Right lobe of liver (tissue), 6 donors: ENCODE data around the gene KRT10. TPM values are rescaled to one million over a fixed set of nuclear protein-coding genes. Genes with fewer than 3 reads are reported as not detected.

ENCODE experiments used
- ATAC-seq, 4 donors: fragments of 200-7000 bp; cut with Tn5 transposase; one replicate each; pipeline ENCODE4 v1.9.1; 2020; ENCODE audit warnings: mild to moderate bottlenecking in 4 of 4, moderate library complexity in 4 of 4
- DNase-seq, 3 donors: peaks; one replicate each; pipeline ENCODE4 v3.0.0-alpha.2; 2020
- H3K27ac ChIP-seq, 3 donors: fragments of 200-600 bp; one replicate each; pipeline ENCODE4 v1.8.0; 2022
- H3K27me3 ChIP-seq, 2 donors: fragments of 200-600 bp; one replicate each; pipeline ENCODE4 v1.8.0; 2022
- H3K36me3 ChIP-seq, 4 donors: fragments of 200-600 bp; sonication (generic) in 1 of 4; one replicate each; pipeline versions ENCODE4 v1.5.1 to v1.8.0; 2017 to 2022; ENCODE audit warnings: control low read depth in 1 of 4
- H3K4me1 ChIP-seq, 4 donors: fragments of 200-600 bp; sonication (generic) in 1 of 4; one replicate each; pipeline versions ENCODE4 v1.5.1 to v1.8.0; 2017 to 2022; ENCODE audit warnings: control low read depth in 1 of 4
- H3K4me3 ChIP-seq, 3 donors: fragments of 200-600 bp; one replicate each; pipeline ENCODE4 v1.8.0; 2022
- H3K9me3 ChIP-seq, 4 donors: fragments of 200-600 bp; sonication (generic) in 1 of 4; one replicate each; pipeline versions ENCODE4 v1.5.1 to v1.8.0; 2017 to 2022; ENCODE audit warnings: control low read depth in 1 of 4
- POLR2A ChIP-seq: fragments of 450-650 bp; IDR thresholded peaks from one replicate; pipeline ENCODE4 v1.6.1; 2017; ENCODE audit warnings: antibody characterized with exemption, mild to moderate bottlenecking
- WGBS: methylation state at CpG from one replicate; pipeline ENCODE4 v1.1.6; 2018; ENCODE audit warnings: low coverage, low lambda C conversion rate; ENCODE audit not compliant: insufficient coverage; ENCODE audit errors: missing lambda C conversion rate; 5-methylcytosine and 5-hydroxymethylcytosine counted together
- intact Hi-C, 2 donors: fragments of 100-400 bp; cut with DNase I; formaldehyde crosslinking; loops; one replicate each; pipeline versions ENCODE4 v1.11.2 to v1.14.1; 2022
- total RNA-seq, 6 experiments: library from RNA; depleted of rRNA in 2 of 6; stranded (reverse); fragments of >200 nt in 2 of 6; fragmentation: NEBNext Ultra II Directional in 3 of 6; extraction: Animal tissue kit (Norgen Biotek cat#: 25700) in 3 of 6; gene quantifications; one replicate each; pipeline versions ENCODE4 v1.1.0 to v1.2.4, GENCODE V29; 2016 to 2023
- TF ChIP-seq, protein P1 (sequence below), 4 donors: fragments of 200-600 bp in 3 of 4; fragments of 450-650 bp in 1 of 4; IDR thresholded peaks; one replicate each; pipeline versions ENCODE4 v1.5.1 to v1.8.0; 2016 to 2022; ENCODE audit warnings: antibody characterized with exemption in 4 of 4, mild to moderate bottlenecking in 2 of 4
- donor health status: DM: no; HTN: yes; CAD: no.
- donor health status: DM: no; HTN: no; CAD: no.
- donor health status: DM: no; HTN: no; CAD: no.
- donor health status: DM: no; HTN: yes; CAD: no.
- donor health status: DM: no; HTN: yes; CAD: no.

The KRT10 gene
- total RNA-seq, 6 experiments from 2014 or later, result 11.4 to 20.4 (median 17.4) TPM

DNA sequence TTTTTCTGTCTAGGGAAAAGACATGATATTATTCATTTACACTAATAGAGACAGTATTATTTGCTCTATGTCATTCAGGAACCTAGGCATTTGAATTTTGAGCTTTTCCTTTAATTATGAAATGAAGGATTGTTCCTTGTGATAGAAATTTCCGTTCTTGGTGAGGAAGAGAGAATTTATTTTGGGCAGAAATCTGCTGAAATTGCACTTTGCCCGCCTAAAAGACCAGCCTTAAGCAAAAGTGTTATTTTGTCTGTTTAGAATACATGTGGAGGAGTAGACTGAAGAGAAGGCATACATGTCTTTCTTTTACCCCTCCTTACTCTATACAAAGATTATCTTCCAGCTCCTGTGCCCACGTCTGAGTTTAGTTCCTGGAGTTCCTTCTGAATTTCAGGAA, 16.8 kb upstream of the KRT10 start:
- no peak overlapping the region for H3K27ac ChIP-seq
- no peak for TF ChIP-seq POLR2A
- TF ChIP-seq, protein P1, sequence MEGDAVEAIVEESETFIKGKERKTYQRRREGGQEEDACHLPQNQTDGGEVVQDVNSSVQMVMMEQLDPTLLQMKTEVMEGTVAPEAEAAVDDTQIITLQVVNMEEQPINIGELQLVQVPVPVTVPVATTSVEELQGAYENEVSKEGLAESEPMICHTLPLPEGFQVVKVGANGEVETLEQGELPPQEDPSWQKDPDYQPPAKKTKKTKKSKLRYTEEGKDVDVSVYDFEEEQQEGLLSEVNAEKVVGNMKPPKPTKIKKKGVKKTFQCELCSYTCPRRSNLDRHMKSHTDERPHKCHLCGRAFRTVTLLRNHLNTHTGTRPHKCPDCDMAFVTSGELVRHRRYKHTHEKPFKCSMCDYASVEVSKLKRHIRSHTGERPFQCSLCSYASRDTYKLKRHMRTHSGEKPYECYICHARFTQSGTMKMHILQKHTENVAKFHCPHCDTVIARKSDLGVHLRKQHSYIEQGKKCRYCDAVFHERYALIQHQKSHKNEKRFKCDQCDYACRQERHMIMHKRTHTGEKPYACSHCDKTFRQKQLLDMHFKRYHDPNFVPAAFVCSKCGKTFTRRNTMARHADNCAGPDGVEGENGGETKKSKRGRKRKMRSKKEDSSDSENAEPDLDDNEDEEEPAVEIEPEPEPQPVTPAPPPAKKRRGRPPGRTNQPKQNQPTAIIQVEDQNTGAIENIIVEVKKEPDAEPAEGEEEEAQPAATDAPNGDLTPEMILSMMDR (IDR thresholded peaks at IDR 0.05), result no peak
- H3K4me3 ChIP-seq, result no peak overlapping the region
- intact Hi-C loops, result no loop called here
- DNase-seq (no peak), ATAC-seq (no peak)
- peaks cover 0 to 10% (median 0%) of the 10 kb centered on the region in 4 donors for H3K36me3 ChIP-seq
- H3K4me1 ChIP-seq, result no peaks in the 10 kb centered on the region
- no peaks in the 10 kb centered on the region for H3K27me3 ChIP-seq
- no peaks in the 10 kb centered on the region for H3K9me3 ChIP-seq
- 57% methylated on average over 3 of the region's 3 CpGs for WGBS

DNA sequence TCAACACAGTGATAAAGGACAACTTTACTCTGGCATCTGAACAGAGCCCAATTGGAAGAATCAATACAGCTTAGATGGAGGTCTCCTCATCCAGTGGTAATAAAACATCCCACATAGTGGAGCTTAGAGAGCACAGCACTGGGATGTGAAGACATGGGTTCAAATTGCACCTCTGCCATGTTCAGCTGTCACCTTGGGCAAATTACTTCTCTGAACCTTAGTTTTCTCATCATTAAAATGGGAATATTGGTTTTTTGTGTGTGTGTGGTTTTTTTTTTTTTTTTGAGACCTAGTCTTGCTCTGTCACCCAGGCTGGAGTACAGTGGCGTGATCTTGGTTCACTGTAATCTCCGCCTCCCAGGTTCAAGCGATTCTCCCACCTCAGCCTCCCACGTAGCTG, 13.6 kb upstream of the KRT10 start:
- intact Hi-C loops, result no loop called here
- no peak for DNase-seq
- Histone ChIP-seq H3K9me3 (no peaks in the 10 kb centered on the region), H3K36me3 (peaks cover 0 to 11% (median 0%) of the 10 kb centered on the region in 4 donors), H3K4me1 (no peaks in the 10 kb centered on the region), H3K4me3 (no peak overlapping the region), H3K27me3 (no peaks in the 10 kb centered on the region), H3K27ac (no peak overlapping the region)
- TF ChIP-seq, protein P1 (IDR thresholded peaks at IDR 0.05), result no peak
- TF ChIP-seq POLR2A, result no peak
- whole genome bisulfite sequencing, result 89% methylated on average over 4 of the region's 4 CpGs
- ATAC-seq, result no peak

DNA sequence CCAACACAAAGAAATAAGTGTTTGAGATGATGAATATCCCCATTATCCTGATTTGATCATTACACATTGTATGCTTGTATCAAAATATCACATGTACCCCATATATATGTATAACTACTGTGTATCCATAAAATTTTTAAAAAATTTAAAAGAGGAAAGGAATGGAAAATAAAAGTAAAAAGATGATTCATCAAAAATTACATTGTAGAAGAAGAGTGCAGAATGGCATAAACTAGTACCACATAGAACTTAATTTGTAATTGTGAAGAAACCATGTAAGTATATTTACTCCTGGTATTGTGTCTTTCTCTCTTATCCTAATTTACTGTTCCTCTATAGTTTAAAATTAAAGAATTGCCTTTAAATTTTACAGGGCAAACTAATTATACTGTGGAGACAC, 11.5 kb upstream of the KRT10 start:
- intact Hi-C loops, result no loop called here
- Histone ChIP-seq H3K4me3 (no peak overlapping the region), H3K4me1 (no peaks in the 10 kb centered on the region), H3K27ac (no peak overlapping the region), H3K27me3 (no peaks in the 10 kb centered on the region), H3K36me3 (peaks cover 0 to 11% (median 0%) of the 10 kb centered on the region in 4 donors), H3K9me3 (no peaks in the 10 kb centered on the region)
- DNase-seq (no peak), ATAC-seq (no peak)
- no peak for TF ChIP-seq POLR2A
- TF ChIP-seq, protein P1 (IDR thresholded peaks at IDR 0.05), result no peak

DNA sequence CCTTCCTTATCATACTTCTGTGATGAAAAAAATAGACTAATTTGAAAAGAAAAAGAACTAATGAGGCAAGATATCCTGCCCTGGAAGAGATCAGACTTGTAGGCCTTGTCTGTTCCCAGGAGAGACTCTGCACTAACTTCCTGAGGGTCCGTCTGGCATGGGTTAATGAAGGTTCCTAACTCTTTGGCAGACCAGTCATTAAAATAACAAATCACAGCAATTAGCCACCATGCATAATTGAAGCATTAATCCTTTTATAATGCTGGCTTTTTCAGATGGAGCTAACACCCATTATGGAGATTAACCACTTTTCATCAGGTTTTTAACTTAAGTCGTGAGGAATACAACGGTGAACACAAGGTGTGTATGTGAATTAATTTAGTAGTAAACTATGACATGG, 10.4 kb upstream of the KRT10 start:
- Histone ChIP-seq H3K27ac (no peak overlapping the region), H3K4me3 (no peak overlapping the region), H3K4me1 (no peaks in the 10 kb centered on the region), H3K36me3 (peaks cover 0 to 11% (median 0%) of the 10 kb centered on the region in 4 donors), H3K27me3 (no peaks in the 10 kb centered on the region), H3K9me3 (no peaks in the 10 kb centered on the region)
- TF ChIP-seq POLR2A, result no peak
- TF ChIP-seq, protein P1 (IDR thresholded peaks at IDR 0.05), result no peak
- ATAC-seq (no peak), DNase-seq (no peak)
- WGBS, result 72% methylated on average over 3 of the region's 3 CpGs
- intact Hi-C loops, result no loop called here
